ENCODE measurements around the gene VTI1A.
"Not testable (repeated sequence)": the region's sequence is repeated elsewhere in the genome, so short reads cannot be mapped to it uniquely, and the experiment has no call there.

Gene VTI1A

GRCh38 chr10:112723876-112724275, 276.9 kb downstream of the VTI1A start:
- no peak for DNase-seq (ENCODE audit: low spot score)

DNA sequence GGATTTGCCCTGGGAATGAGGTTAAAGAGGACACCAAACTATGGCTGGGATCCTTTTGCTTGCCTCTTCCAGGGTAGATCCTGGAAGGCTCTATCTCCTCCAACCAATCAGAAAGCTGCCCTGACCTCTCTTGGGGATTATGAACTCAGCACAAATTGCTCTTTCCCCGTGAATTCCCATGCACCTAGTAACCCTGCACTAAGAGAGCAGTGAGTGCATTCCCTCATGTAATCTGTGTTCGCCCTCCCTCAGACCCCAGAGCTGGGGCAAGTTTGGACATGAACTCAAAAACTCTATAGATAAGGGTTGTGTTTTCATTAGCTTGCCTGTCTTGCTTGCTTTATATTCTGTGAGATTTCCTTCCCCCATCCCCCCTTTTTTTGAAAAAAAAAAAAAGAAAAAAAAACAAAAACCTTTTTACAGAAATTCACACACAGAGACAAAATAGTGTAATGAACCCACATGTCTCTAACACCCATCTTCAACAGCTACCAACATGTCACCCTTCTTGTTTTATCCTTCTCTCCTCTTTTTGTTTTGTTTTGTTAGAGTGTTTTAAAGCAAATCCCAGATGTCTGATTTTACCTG, 277.5 kb downstream of the VTI1A start:
- DNase-seq (ENCODE audit: low spot score): no peak

- DNase-seq (ENCODE audit: low spot score): no peak
Observed at GRCh38 chr10:112728118-112728883, 281.3 kb downstream of the VTI1A start.

GRCh38 chr10:112728997-112729396, 282.0 kb downstream of the VTI1A start:
- DNase-seq (ENCODE audit: low spot score): no peak

DNA sequence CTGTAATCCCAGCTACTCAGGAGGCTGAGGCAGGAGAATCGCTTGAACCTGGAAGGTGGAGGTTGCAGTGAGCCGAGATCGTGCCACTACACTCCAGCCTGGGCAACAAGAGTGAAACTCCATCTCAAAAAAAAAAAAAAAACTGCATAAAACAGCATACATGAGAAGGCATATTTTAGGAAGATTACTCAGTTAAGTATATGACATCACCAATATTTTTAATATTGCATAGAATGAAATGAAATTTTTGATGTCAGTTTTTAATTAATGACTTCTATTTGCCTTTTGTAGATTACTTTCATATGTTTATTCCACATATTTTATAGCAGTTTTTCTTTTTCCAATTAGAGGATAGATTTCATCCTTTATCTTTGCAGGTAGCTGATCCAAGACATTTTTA, 284.4 kb downstream of the VTI1A start:
- DNase-seq (ENCODE audit: low spot score): not testable (repeated sequence)

- no peak for DNase-seq (ENCODE audit: low spot score)
Observed at GRCh38 chr10:112732277-112732921, 285.4 kb downstream of the VTI1A start.

DNA sequence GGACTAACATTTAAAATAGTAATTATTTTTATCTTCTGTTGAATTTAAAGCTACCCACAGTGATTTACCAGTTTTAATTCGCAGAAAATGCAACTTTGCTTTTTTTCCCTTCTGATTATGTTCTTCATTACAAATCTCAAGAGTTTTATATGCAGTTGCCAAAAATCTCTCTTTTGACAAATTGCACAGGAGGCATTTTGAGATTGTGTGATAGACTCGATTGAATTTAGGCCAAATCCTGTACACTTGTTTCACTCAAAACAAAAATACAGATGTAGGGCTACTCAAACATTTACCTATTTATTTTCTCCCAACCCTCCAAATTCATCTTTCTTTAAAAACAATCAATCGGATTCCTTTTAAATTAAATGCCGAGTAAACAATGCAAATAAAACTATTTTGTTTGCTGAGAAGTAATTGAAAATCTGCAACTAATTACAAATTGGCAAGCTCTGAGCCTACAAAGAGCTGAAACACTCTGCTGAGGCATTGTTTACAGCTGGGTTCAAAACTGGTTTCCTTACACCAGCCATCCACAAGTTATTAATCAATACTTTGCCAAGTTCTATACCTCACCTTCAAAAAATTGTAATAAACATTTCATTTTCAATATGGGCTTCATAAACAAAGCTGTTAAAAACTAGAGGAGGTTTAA, 288.2 kb downstream of the VTI1A start:
- no peak for DNase-seq (ENCODE audit: low spot score)

- DNase-seq (ENCODE audit: low spot score): no peak
Observed at GRCh38 chr10:112738606-112739591, 291.9 kb downstream of the VTI1A start.

- peak; percentile 43 for DNase-seq (ENCODE audit: low spot score)
Observed at GRCh38 chr10:112739592-112740353, 292.8 kb downstream of the VTI1A start.

GRCh38 chr10:112741830-112742402, 294.9 kb downstream of the VTI1A start:
- no peak for DNase-seq (ENCODE audit: low spot score)

DNA sequence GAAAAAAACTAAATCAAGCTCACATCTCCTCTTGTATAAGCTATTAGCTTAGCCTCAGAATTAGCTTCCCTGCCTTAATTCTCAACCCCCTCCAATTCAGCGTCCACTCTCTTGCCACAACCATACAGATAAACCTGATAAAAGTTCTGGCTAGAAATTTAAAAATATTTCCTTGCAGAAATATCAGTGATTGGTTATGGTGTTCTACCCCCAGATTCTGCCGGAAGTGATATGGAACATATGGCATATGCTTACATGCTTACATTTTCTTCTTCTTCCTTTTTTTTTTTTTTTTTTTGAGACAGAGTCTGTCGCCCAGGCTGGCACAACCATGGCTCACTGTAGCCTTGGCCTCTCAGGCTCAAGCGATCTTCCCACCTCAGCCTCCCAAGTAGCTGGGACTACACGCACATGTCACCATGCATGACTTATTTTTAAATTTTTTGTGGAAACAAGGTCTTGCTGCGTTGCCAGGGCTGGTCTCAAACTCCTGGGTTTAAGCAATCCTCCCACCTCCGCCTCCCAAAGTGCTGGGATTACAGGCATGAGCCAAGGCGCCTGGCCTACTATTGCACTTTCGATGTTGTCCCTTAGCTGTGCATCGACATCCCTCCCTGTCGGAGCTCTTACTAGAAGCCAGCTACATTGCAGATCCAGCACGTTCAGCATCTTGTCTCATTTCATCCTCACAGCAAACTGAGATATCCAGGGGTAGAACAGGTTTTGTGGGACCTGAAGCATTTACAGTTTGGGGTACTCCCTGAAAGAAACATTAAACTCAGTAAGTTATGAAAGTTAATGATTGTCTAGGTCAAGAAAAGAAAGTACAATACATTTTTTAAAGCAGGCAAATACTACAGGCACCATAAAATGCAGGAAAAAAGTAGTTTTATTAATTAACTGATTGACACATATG, 297.4 kb downstream of the VTI1A start:
- DNase-seq (ENCODE audit: low spot score): no peak

GRCh38 chr10:112746329-112746728, 299.3 kb downstream of the VTI1A start:
- DNase-seq (ENCODE audit: low spot score): no peak

- DNase-seq (ENCODE audit: low spot score): no peak
Observed at GRCh38 chr10:112750427-112751167, 303.6 kb downstream of the VTI1A start.

- no peak for DNase-seq (ENCODE audit: low spot score)
Observed at GRCh38 chr10:112751651-112752050, 304.6 kb downstream of the VTI1A start.

DNA sequence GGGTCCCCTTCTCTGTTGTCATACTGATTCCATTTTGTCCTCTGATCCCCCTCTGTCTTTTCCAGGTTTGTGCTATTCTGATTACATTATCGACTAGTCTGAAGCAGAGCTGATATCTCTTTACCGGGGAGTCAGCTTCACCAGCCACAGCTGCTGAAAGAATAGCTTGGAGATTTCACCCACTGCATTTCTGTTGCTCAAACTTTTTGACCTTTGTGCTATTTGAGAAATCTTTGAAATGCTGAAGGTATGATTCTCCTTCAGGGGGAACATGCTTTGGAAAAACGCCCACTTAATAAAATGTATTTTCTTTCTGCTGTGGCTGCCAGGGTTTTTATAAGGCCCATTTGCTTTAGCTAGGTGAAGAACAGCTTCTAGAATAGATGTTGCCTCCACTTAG, 305.3 kb downstream of the VTI1A start:
- DNase-seq (ENCODE audit: low spot score): no peak

GRCh38 chr10:112753961-112754411, 307.0 kb downstream of the VTI1A start:
- DNase-seq (ENCODE audit: low spot score): no peak

GRCh38 chr10:112755446-112756234, 308.6 kb downstream of the VTI1A start:
- peak; percentile 40 for DNase-seq (ENCODE audit: low spot score)

DNA sequence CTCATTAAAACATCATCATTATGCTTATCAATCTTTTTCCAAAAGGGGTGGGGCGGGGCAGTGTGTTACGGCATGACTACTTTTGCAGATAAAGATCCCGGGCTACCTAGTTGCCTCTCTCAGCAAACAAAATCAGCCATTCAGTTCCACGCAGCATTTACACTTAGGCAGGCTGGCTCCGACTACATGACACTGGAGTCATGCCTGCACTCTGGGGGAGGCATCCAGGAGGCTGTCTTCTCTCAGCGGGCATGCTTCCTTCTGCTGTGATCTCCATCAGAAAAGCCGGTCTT, 309.2 kb downstream of the VTI1A start:
- DNase-seq (ENCODE audit: low spot score): no peak

Data from HuH-7 (cell line).